ENCODE data around the gene SPTB.

Gene SPTB

DNA sequence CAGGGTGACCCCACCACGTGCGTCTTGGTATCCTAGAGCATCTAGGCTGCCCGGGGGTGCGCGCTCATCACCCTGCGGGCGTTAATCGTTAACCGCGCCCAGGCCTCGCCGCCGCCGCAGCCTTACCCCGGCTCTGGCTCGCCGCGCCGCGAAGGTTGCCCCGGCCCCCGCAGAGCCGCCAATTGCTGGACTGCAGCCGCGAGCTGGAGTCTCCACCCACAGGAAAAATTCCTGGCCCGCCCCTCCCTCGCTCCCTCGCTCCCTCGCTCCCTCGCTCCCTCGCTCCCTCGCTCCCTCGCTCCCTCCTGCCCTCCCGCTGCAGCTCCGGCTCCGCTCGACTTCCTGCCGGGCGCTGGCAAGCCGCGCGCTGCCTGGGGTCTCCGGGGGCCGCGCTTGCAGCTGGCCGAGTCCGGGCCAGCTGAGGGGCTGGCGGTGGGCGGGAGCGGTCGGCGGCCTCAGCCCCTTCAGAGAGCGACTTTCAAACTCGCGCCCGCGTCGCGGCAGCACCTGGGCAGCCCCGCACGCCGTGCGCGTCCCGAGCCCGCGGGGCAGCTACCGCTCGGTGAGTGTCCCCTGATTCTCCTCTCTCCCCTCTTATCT is 175.5 kb downstream of the SPTB start, which contains the start of gene PLEKHG3:
Gene PLEKHG3, plus strand, starts transcription at position 282 of the 600 bp plus-strand sequence. CDS start 23,208 bp downstream, outside the sequence.
- DNase-seq = no peak

DNA sequence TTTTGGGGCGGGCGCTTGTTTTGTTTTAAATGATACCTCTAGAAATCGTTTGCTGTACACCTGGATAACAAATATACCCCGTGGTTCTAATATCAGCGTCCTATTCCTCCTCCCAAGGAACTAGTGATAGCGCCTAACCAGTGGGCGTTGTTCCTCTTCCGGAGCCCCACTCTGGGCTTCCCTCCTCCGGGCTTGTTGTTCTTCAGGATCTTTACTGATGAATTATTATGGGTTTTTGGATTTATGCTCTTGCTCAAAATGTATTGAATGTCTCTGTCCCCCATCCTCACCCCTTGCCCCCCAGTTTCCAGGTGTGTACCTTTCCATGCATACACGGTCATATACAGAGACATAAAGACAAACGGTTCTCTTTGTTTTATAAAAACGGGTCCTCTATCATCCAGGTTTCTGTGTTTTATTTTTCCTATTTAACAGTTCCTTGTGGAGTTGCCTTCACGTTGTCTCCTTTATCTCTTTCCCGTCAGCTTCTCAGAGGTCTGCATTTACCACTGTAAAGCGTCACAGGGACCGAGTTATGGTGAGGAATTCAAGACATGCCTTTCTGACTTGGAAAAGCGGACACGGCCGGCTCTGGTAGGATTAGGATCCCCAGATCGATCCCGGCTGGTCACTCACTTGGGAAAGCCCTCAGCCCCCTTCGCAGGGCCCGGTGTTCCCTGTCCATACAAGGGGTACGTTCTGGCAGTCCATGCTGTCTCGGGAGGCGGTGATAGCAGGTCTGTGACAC is 176.1 kb downstream of the SPTB start:
- DNase-seq = no peak

DNA sequence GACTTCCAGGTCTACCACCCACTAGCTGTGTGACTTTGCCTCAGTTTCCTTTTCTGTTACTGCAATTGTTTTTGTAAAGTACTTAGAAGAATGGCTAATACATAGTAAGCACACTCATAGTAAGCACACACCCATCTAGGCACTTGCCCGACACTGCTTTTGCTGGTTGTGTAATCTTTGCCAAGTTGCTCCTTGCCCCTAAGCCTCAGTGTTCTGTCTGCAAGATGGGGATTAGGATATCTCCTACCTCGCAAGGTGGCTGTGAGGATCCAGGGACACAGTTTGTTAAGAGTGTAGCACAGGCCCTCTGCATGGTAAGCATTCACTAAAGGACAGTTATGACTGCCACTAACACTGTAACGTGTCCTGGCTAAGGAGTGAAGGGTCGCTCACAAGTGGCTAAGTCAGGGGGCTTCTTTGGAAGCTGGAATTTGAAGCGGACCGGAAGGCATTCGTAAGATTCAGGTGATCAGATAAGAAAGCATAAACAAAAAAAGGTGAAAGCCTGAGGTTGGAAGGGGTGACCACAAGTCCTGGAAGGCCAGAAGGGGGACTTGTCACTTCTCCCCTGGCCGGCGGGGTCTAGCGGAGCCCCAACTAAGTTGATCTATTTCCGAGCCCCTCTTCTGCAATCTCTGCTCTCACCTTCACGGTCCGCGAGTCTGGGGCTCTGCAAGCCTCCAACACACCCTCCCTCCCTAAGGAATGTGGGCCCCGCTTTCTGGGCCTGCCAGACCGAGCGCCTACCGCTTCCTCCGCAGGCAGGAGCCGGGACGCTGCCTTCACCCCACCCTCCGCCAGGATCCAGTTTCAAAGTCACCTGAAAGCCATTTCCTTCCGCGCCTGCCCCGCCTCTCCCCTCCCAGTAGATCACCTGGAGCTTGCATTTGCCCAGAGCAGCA is 177.0 kb downstream of the SPTB start:
- peak; percentile 30 for DNase-seq

DNA sequence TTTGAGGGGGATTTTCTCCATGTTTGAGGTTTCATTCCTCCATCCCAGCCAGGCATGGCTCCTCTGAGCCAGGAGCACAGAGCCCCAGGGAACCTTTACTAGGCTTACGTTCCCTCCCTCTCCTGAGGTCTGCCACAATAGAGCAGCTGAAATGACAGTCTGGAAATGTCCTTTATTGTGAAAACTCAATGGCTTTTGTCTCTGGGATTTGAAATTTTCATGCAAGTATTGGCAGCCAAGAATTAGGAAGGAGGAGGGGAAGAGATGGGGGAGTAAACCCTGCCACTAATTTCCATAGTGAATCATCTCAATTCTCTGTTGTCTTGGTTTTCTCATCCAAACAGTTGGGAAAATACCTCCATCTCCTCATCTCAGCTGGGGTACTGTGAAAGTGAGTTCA is 178.0 kb downstream of the SPTB start:
- no peak for DNase-seq

DNA sequence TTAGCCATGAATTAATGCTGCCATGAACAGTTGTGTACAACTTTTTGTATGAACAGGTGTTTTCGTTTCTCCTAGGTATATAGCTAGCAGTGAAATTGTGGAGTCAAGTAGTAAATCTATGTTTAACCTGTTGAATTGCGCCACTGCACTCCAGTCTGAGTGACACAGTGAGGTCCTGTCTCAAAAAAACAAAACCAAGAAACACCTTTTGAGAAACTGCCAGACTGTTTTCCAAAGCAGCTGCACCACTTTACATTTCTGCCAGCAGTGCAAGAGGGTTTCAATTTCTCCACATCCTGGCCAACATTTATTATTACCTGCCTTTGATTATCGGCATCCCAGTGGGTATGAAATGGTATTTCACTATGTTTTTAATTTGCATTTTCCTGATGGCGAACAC is 178.8 kb downstream of the SPTB start:
- no peak for DNase-seq

DNA sequence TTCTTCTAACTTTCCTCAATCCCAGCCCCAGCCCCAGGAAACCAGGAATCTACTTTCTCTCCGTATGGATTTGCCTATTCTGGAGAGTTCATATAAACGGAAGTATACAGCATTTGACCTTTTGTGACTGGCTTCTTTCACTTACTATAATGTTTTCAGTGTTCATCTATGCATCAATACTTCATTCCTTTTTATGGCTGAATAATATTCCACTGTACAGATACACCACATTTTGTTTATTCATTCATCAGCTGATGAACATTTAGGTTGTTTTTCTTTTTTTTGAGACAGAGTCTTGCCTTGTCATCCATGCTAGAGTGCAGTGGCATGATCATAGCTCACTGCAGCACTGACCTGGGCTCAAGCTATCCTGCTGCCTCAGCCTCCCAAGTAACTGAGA is 179.4 kb downstream of the SPTB start:
- DNase-seq = no peak

DNA sequence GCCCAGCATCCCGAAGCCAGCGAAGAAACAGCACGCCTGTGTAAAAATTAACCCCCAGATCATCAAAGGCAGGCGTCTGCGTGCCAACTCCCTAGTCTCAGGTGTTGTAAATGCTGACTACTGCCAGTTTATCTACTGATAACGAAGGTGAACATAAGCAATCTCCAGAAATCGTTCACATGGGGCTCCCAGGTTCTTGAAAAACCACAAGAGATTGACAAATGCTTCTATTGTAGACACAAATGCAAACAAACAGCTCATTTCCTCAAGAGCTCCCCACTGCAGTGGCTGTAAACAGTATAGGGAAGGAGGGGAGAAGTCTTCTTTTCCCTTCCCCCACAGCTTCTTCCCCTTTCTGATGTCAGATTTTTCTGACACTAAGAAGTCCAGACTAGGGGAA is 180.8 kb downstream of the SPTB start:
- DNase-seq = peak; percentile 24

DNA sequence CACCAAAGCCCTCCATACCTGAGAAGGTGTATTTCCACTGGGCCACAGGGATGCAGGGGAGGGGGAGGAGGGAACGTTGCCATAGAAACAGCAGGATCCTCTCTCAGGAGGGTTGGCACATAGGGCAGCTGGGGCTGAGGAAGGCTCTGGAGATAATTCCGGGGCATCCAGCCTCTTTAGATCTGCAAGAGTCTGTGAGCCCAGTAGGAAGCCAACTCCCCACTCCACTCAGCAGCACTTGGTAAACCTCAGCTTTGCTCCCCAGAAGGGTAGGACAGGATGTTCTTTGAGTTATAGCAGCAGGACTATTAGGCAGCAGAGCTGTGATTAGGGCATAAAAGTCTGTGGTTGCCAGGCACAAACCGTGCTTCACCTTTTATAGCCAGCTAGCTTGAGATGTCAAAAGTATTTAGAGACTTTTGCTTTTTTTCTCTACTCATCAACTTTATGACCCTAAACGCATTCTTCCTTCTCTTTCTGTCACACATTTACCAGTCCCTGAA is 183.3 kb downstream of the SPTB start:
- no peak for DNase-seq
